Central memory CD4-positive, alpha-beta T cell (primary cell): ENCODE results near the gene SLC4A1.

Experiments used
- DNase-seq: peaks from one replicate; pipeline ENCODE4 v3.0.0; 2022

Gene SLC4A1

GRCh38 chr17:44203731-44204440 is 64.0 kb downstream of the SLC4A1 start:
- DNase-seq: peak; percentile 35

- no peak for DNase-seq
Observed at GRCh38 chr17:44202756-44203155, 65.2 kb downstream of the SLC4A1 start.

GRCh38 chr17:44200478-44201155 is 67.3 kb downstream of the SLC4A1 start:
- DNase-seq: no peak

GRCh38 chr17:44199553-44200477 is 68.1 kb downstream of the SLC4A1 start, which contains the start of gene ATXN7L3:
ATXN7L3 (minus strand) TSS chr17:44199884; CDS start chr17:44198070, 1,814 bp downstream.
- DNase-seq: peak; percentile 96

- peak; percentile 51 for DNase-seq
Observed at GRCh38 chr17:44198721-44199552, 69.0 kb downstream of the SLC4A1 start.
